Stimulated activated CD4-positive, alpha-beta T cell treated with anti-CD3 and anti-CD28 coated beads, TNF-alpha, amount 100 ng/mL, for 1 hour (primary cell): ENCODE results near the gene NODAL.

Experiments
- DNase-seq, 3 donors: peaks; one replicate each; pipeline ENCODE4 v3.0.0-alpha.2; 2020; ENCODE audit warnings: low read depth in 3 of 3, low spot score in 1 of 3

NODAL gene

DNA sequence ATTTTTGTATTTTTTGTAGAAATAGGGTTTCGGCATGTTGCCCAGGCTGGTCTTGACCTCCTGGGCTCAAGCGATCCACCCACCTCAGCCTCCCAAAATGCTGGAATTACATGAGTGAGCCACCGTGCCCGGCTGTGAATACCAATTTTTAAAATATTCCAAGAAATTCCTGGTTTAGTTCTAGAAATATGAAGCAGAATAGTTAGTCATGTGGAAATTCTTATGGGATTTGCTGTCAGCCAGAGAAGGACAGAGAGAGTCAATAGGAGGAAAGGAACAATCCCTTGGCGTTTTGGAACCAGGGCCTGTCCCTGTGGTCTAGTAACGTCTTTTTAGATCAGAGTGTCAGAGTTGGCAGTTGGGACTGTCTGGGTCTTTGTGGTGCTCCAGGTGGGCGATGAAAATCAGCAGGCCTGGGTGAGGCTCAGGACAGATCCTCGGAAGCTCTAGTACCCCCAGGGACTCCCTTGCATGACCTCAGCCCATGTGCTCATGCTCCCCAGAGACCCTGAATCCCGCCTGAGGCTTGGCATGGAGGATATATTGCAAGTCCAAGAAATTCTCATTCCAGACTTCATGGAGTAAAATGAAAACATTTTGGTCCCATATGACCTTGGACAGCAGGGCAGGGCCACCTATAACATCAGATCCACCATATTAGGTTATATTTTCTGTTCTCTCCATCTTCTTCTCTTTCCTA is 7.8 kb downstream of the NODAL start:
- no peak for DNase-seq

DNA sequence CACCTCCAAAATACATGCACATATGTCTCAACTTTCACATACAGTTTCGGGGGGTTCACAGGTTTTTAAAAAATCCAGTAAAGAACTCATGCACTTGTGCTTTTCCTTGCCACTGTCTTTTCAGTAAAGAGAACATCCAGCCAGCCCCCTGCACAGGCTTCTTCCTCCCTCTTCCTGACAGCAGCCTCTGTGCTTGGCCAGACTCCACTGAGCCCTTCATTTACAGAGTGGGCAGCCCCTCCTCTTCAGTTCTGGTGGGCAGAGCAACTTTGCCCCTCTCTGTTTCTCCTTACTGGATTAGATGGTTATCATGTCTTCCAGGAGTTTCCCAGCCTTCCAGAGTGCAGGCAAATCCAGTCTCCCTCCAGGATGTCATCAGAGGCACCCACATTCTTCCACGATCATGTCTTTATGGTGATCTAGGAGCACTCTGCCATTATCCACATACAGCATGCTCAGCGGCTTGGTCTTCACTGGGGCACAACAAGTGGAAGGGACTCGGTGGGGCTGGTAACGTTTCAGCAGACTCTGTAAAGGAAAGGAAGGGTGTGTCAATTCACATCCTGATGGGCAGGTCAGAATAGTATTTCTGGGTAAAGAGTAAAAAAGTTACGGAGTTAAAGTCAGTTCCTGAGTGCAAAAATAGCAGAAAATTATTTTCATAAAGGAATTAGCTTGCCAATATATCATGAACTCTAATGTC is 8.8 kb downstream of the NODAL start:
- DNase-seq: no peak

DNA sequence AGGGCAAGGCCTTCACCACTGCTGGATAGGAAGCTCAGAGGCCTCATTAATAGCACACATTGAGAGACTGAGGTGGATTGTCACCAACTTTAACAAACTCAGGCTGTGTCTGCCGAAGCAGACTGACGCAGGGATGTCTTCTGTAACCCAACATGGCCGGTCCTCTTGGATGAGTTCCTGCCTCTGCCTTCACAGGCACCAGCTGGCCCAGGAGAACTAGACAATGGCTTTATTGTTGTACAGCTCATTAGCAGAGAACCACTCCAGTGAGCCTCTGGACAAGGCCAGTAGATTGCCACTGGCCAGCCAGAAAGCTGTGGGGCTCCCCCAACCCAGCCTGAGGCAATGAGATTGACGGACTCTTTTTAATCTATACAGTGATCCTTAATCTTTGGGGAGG is 9.4 kb downstream of the NODAL start:
- no peak for DNase-seq

DNA sequence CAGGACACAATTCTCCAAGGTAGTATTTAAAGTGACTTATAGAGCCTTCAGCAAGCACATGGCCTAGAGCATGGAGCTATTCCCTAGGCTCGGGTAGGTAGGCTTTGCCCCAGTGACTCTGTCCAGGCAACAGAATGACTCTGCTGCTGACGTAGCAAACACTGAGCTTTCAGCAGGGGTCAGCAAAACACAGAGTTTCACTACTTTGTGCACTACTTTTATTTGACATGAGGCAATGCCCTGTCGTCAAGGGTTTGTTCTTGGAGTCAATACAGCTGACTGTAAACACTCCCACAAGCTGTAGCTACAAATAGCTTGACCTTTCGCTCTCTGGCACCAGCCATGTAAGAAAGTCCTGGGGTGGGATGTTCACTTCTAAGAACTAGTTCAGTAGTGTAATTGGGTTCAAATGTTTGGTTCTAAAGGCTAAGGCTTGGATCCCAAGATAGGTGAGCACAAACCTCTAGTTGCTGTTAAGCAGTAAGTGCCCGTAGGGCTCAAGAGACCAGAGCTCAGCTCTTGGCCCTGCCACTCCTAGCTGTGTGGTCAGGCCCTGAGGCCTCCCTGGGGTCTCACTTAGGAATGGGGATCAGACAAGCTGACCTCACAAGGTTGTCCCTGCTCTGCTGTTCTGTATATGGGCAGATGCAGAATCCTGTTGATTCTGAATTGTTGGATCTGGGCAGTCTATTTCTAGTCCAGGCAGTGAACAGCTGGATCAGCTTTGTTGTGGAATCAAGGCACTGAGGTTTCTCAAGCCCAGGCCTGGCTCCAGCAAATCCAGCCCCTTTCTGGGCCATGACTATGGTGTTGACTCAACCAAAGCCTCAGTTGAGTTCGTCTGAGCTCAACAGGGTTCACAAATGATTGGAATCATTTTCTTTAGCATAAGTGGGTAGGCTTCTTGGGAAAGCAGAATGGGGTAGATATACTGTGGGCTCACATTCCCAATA is 10.7 kb downstream of the NODAL start:
- DNase-seq: no peak

DNA sequence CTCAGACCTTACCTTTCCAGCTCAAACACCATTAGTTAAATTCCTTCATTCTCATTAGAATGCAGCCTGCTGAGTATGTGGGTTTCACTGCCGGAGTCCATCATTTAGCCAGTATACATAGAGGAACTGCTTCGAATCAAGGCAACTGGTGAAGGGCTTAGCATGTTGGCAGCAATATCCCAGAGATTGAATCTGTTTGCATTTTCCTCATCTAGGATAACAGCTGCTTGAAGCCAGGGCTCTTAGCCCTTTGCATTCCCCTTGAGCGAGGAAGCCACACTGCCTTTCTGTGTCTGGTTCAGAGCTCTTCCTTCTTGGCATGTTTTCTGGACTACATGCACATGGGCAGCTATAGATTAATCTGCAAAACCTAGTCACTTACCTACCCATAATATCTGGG is 14.7 kb downstream of the NODAL start:
- DNase-seq: no peak

DNA sequence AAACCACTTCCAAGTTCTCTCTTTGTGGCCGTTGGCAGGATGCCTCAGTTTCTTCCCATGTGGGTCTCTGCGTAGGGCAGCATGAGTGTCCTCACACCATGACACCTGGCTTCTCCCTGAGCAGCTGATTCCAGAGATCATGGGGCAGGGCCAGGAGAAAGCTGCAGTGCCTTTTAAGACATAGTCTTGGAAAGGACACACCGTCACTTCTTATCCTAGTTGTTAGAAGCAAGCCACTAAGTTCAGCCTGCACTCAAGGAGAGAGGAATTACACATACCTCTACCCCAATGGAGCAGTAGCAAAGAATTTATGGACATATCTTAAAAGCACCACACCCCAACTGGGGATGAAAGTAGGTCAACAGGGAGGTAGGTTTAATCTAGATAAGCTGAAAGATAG is 16.4 kb downstream of the NODAL start:
- no peak for DNase-seq

DNA sequence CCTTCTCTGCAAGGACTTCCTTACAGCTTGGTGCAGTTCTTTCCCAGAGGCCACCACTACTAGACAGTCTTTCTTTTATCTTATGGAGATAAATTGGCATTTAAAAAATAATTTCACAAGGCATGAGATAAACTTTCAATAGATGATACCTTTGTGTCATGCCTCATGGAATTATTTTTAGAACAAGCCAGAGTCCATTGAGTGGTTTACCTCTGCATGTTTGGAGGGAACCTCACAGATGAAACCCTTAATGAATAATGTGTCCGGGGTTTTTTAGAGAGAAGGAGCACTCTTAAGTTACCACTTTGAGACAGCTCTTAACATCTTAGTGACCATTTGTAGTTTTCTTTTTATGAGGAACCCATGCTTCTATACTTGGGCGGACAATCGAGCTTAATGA is 17.2 kb downstream of the NODAL start:
- no peak for DNase-seq

DNA sequence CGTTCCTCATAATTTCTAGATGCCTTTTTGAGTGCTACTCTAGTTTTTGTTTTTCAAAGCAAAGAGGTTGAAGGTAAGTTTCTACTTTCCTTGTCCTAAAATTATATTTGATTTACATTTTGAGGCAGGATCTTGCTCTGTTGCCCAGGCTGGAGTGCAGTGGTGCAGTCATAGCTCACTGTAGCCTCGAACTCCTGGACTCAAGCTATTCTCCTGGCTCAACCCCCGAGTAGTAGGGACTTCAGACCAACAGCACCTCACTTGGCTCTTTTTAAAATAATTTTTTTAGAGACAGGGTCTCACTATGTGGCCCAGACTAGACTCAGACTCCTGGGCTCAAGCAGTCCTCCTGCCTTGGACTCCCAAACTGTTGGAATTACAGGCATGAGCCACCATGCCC is 22.8 kb downstream of the NODAL start:
- no peak for DNase-seq

DNA sequence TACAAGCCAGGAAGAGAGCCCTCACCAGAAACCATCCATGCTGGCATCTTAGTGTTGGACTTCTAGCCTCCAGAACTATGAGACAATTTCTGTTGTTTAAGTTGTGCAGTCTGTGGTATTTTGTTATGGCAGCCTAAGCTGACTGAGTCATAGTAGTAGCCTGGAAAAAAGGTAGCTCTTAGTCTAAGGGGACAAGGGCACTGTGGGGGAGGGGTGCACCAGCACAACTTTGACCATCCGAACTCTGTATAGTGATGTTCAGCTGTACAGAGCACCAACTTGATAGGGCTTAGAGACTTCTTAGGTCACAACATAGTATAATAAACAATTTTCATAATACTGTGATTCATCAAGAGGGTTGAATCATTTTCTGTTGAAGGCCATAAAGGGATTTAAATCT is 23.3 kb downstream of the NODAL start:
- DNase-seq: no peak

DNA sequence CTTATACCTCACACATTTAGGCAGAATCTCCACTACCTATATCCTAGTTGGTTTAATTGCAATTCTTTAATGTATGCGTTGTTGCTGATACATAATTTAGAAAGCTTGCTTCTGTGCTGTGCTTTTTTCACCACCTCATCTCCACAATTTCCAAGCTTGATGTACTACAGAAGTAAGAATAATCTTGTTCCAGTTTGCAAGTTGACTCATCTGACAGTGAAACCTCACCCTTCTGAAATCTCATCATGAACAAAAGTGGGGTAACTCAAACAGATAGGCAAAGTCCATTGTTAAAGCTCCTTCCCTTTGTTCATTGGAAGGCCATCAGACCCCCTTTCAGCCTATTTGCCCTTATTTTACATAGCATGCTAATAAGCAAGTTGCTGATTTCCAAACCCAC is 23.9 kb downstream of the NODAL start:
- no peak for DNase-seq

DNA sequence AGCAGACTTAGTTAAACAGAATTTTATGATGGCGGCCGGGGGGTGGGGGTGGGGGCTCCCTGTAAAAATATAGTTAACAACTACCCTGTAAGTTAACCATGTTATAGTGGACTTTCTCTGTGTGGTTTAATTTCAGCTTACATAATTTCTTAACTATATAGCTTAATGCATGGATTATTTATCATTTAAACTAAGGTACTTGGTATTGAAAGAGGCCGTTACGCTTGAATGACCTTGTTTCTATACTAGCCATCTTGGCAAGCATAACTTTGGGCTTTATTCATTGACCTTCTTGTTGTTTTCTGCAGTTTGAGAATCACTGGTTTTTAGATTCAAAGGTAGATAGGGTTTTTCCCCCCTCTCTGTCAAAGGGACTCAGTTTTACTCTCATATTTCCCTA is 29.1 kb downstream of the NODAL start:
- DNase-seq: no peak

DNA sequence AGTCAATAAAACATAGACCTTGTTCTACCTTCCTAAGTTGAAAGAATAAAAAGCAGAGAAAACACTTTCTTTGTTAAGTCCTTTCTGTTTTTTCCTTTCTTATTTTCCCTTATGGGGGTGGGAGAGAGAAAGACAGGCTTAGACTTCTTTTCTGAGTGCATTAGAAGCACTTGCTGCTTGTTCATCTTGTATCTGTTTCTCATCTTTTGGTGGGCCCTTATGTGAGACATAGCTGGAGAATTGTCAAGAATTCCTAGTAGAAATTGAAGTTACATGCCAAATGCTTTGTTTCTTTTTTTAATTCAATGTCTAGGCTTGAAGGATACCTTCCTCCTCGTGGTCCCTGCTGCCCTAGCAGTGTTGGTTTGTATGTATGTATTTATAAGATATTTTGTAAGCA is 30.9 kb downstream of the NODAL start:
- no peak for DNase-seq

DNA sequence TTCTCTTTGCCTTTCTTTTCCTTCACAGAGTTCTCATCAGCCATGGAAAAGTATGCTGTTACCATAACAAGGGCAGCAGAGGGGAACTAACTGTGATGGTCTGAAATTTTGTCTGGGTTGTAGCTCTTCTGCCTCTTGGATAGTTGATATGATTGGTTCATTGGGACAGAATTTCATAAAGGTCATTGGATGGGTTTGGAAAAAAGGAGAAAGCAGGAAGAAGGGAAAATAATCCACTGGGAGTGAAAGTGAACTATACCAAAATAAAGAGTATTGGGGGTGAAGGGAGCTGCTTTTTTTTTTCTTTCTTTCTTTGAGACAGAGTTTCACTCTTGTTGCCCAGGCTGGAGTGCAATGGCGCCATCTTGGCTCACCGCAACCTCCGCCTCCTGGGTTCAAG is 31.7 kb downstream of the NODAL start:
- DNase-seq: no peak

DNA sequence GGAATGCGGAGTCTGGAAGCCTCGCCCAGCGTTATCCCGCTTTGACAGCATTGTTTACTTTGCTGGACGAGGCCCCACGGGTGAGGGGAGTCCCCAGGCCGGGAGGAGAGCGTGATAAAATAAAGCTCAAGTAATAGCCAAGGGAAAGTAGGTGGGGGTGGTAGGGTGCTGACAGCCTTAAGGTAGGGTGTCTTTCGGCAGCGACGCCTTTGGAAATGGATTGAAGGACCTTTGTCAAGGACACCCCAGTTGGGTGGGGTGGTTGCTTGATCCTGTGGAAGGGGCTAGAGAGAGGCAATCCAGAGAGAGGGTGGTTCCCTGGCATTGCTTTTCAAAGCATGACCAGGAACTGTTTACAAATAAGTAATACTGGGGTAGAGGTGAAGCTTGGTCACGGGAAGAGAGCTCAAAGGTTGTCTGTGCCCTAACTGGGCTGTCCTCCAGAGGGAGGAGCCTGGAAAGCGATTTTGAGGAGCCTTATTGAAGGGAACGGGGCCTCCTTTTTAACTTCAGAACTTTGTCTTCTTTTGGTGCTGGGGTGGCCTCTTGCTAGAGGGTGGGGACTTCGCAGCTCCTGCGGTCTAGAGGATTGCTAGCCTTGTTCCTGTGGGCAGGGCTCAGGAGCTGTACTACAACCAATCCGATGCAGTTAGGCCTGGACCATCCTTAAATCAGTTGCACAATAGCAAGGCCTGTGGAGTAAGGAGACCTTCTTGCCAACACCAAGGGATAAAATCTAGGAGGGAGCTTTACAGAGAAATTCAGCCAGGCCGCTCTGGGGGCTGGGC is 36.2 kb downstream of the NODAL start:
- no peak for DNase-seq

DNA sequence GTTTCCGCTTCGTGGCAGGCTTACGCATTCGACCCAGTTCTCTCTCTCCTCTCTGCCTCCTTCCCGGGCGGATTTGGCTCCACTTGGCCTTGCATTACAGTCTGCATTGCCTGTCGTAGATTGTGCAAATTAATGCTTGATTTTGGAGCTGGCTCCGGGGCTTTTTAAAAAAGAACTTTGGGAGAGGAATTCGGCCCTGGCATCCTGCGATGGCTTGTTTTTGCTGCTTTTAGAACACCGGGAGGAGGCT is 36.8 kb downstream of the NODAL start:
- DNase-seq: no peak

DNA sequence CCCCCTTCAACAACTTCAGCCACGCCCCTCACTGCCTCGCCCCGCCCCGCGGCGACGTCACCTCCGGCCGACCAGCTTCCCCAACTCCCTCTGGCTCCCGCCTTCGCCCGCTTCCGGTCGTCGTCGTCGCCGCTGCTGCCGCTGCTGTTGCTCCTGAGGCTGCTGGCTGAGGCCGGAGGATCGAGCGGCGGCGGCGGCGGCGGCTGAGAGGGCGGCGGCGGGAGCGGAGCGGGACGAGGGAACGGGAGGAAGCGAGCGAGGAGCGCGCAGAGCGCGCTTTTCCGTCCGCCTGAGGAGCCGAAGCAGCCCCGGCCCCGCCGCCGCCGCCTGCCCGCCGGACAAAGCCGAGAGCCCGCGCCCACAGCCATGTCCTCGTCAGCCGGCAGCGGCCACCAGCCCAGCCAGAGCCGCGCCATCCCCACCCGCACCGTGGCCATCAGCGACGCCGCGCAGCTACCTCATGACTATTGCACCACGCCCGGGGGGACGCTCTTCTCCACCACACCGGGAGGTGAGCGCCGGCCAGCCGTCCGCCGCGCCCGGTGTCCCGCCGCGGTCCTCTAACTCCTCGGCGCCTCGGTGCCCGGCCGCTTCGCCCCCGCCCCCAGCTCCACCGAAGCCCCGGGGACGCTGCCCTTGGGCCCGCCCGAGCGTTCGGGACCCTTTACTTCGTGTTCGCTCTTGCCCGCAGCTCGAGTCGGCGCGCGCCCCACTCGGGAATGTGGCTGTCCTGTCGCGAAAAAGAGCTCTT is 37.3 kb downstream of the NODAL start, which contains the start of gene EIF4EBP2:
Gene EIF4EBP2, plus strand, starts transcription at position 110 of the 751 bp plus-strand sequence. Its CDS starts 257 bp downstream, at position 367.
- DNase-seq: peak; percentile 87 to 100 (median 98)

DNA sequence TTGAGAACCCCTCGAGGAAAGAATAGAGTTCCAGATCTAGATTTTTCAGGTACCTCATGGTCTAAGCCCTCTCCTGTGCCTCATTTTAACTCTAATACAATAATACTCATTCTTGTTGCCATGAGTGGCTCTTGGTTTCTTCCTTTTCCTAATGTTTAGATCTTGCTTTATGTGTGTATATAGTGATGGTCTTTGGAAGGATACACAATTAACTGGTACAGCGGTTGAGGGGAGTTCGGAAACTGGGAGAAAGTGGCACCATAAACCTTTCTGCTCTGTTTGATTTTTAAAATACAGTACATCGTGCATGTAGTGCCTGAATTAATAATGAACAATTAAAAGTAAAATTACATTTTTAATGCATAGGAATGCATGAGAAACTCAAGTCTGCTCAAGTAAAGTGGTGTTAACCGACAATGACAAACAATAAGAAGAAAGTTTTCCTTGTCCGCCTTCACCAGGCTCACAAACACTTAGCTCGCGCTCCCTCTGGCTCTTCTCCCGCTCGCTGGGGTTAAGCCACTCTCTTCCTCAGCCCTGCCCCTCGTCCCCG is 37.9 kb downstream of the NODAL start:
- DNase-seq: no peak

DNA sequence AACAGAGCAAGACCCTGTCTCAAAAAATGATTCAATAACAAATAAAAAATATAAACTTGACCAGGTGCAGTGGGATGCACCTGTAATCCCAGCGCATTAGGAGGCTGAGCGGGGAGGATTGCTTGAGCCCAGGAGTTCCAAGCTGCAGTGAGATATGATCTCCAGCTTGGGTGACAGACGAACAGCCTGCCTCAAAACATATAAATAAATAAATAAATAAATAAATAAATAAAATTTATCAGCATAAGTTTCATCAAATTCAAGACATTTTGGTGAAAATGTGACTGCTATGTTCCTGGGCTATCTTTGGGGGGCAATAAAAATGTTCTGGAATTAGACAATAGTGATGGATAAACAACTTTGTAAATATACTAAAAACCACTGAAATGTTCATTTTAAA is 42.3 kb downstream of the NODAL start:
- no peak for DNase-seq

DNA sequence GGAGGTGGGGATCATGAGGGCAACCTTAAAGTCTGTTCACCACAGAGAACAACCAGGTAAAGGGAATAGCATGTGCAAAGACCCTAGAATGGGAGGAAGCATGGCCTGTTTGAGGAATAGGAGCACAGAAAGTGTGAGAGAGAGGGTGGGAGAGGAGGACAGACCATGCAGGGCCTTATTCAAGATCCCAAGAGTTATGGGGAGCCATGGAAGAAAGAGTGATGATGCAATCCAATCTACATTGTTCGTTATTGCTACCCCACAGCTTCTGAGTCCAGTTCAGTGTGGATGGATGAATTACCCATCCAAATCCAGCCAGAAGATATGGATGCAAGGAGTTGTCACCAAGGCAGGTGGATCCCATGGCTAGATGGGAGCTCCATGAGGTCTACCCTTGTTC is 45.3 kb downstream of the NODAL start:
- no peak for DNase-seq

DNA sequence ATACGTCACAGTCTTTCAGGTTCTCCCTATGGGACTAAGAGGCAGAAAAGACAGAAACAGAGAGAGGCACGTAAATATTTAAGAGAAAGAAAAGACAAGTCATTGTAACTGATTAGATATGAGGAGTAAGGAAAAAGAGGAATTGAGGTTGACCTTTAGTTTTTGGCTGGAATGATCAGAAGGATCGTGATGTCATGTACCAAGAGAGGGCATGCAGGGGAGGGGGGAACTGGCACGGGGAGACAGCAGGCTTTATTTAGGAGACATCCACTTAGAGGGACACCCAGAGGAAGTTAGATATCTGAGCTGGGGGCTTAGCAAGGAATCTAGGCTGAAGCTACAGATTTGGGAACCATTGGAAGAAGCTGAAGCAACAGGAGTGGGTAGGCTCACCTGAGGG is 49.8 kb downstream of the NODAL start:
- DNase-seq: no peak
